ENCODE measurements around the gene PLEKHM1.

DNA sequence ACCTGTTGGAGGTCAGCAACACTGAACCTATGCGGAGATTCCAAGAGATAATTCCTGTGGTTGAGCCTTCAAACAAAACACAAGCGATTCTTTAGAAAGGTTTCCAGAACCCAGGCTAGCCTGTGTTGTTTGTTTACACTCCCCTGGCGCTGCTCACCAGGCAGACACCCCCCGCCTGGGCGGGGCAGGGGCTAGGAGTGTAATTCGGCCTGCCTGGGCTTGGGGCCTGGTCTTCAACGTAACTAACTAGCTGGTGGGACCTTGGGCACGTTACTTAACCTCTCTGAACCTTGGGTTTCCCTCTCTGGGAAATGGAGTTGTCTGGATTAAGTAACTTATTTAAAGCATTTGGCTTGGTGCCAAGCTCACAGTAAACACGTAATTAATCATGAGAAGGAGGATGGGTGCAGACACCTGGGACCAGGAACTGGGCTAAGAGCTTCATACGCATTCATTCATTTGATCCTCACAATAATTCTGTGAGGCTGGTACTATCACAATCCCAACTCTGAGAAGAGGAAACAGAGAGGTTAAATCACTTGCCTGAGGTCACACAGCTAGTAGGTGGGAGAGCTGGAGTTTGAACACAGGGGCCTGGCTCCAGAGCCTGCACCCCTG, 50.3 kb downstream of the PLEKHM1 start:
- TF ChIP-seq, protein P1, sequence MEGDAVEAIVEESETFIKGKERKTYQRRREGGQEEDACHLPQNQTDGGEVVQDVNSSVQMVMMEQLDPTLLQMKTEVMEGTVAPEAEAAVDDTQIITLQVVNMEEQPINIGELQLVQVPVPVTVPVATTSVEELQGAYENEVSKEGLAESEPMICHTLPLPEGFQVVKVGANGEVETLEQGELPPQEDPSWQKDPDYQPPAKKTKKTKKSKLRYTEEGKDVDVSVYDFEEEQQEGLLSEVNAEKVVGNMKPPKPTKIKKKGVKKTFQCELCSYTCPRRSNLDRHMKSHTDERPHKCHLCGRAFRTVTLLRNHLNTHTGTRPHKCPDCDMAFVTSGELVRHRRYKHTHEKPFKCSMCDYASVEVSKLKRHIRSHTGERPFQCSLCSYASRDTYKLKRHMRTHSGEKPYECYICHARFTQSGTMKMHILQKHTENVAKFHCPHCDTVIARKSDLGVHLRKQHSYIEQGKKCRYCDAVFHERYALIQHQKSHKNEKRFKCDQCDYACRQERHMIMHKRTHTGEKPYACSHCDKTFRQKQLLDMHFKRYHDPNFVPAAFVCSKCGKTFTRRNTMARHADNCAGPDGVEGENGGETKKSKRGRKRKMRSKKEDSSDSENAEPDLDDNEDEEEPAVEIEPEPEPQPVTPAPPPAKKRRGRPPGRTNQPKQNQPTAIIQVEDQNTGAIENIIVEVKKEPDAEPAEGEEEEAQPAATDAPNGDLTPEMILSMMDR (IDR thresholded peaks at IDR 0.05; ENCODE audit: poor library complexity), result no peak
- TF ChIP-seq EZH2phosphoT487 (IDR thresholded peaks at IDR 0.05; ENCODE audit: low read depth, severe bottlenecking, unreplicated experiment) (no peak), EZH2 (IDR thresholded peaks at IDR 0.05; ENCODE audit: borderline replicate concordance) (no peak)
